Cardiac fibroblast (primary cell): Measurements from ENCODE around the gene STXBP6.

Source experiments
- DNase-seq, 2 donors: peaks; one replicate each; pipeline versions ENCODE4 v3.0.0 to v3.0.0-alpha.2; 2010; ENCODE audit warnings: low read depth in 2 of 2
- H3K4me3 ChIP-seq, 2 donors: replicated peaks in 1 of 2; 1 replicate in 1 of 2; 2 replicates in 1 of 2; pipeline ENCODE4 v1.5.1; 2011; ENCODE audit warnings: low read depth in 2 of 2, low read length in 2 of 2, mild to moderate bottlenecking in 2 of 2, moderate library complexity in 1 of 2
- TF ChIP-seq, protein P1 (sequence below): IDR thresholded peaks from one replicate; pipeline ENCODE4 v1.5.1; 2011; ENCODE audit warnings: low read depth, mild to moderate bottlenecking, low read length, inconsistent platforms

Gene STXBP6

DNA sequence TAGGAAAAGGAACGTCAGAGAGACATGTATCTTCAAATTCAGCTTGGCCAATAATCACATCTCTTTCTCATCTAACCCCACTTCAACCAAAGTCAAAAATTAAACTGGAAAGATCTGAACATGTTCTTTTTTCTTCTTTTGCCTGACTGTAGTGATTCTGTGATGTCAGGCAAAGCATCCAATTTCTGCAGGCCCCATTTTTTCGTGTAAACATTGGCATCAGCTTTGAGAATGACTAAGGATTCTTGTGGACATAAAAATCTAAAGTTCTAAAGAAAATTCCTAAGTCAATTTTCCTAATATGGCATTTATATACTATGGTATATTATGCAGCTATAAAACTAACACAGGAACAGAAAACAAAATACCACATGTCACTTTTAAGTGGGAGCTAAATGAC is 89.1 kb downstream of the STXBP6 start:
- TF ChIP-seq, protein P1, sequence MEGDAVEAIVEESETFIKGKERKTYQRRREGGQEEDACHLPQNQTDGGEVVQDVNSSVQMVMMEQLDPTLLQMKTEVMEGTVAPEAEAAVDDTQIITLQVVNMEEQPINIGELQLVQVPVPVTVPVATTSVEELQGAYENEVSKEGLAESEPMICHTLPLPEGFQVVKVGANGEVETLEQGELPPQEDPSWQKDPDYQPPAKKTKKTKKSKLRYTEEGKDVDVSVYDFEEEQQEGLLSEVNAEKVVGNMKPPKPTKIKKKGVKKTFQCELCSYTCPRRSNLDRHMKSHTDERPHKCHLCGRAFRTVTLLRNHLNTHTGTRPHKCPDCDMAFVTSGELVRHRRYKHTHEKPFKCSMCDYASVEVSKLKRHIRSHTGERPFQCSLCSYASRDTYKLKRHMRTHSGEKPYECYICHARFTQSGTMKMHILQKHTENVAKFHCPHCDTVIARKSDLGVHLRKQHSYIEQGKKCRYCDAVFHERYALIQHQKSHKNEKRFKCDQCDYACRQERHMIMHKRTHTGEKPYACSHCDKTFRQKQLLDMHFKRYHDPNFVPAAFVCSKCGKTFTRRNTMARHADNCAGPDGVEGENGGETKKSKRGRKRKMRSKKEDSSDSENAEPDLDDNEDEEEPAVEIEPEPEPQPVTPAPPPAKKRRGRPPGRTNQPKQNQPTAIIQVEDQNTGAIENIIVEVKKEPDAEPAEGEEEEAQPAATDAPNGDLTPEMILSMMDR: no peak
- H3K4me3 ChIP-seq: no peak overlapping the region
- peak in 1 of 2 donors; percentile 8 for DNase-seq

DNA sequence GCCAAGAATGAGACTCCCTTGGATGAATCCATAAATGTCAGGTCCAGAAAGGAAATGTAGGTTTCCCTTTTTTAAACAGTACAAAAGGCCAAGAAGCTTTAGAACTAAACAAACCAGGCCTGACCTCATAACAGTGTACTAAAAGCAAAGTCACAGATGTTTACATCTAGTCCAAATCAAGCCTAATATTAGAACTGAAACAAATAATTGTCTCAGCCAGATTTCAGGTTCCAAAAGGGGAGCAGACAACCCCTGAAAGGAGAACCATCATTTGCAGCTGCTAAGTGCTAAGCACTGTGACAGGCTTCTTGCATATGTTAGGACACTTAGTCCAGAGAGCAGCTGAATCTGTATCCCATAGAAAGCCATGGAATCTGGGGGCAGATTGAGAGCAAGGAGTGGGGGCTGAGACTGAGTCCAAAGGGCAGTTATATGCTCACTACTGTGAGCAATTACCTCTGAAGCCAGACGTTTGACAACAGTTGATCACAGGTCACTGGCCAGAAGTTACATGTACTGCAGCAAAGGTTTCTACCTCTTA is 90.1 kb downstream of the STXBP6 start:
- TF ChIP-seq, protein P1: no peak
- no peak overlapping the region for H3K4me3 ChIP-seq
- no peak for DNase-seq

GRCh38 chr14:24958271-24958670 is 91.7 kb downstream of the STXBP6 start:
- DNase-seq: no peak
- TF ChIP-seq, protein P1: no peak
- no peak overlapping the region for H3K4me3 ChIP-seq

GRCh38 chr14:24957814-24958213 is 92.1 kb downstream of the STXBP6 start:
- DNase-seq: no peak
- H3K4me3 ChIP-seq: no peak overlapping the region
- TF ChIP-seq, protein P1: no peak

DNA sequence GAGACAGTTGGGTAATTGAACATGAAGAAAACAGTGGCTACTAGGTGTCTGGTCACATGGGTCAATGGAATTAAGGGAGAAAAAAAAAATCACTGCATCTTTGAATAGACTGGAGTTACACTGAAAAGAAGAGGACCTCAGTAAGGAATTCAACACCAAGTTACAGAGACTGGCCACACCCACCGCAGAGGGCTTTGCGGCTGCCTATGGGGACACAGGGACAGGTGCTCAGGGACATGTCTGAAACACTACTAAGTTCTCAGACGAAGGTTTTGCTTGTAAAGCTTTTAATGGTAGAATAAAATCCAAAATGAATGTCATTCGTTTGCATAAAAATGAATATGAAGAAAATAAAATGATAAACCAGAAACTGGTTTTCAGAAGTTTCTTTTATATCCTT is 93.8 kb downstream of the STXBP6 start:
- TF ChIP-seq, protein P1: no peak
- no peak overlapping the region for H3K4me3 ChIP-seq

GRCh38 chr14:24954700-24955037 is 95.3 kb downstream of the STXBP6 start:
- H3K4me3 ChIP-seq: no peak overlapping the region
- TF ChIP-seq, protein P1: no peak
- no peak for DNase-seq

More for the DNA sequence above, 93.8 kb downstream of the STXBP6 start:
- DNase-seq: no peak

GRCh38 chr14:24954037-24954699 is 95.8 kb downstream of the STXBP6 start:
- H3K4me3 ChIP-seq: no peak overlapping the region
- TF ChIP-seq, protein P1: no peak
- DNase-seq: no peak
